Mononuclear cell (primary cell): ENCODE data around the gene IKBKG. TPM values are rescaled to one million over a fixed set of nuclear protein-coding genes. Genes with fewer than 3 reads are reported as not detected.
A peak's percentile ranks its signal among the peaks of the same experiment; 100 is the strongest.
"Not testable (repeated sequence)": the region's sequence is repeated elsewhere in the genome, so short reads cannot be mapped to it uniquely, and the experiment has no call there.

Experiments used
- H3K27me3 ChIP-seq: 2 replicates; pipeline ENCODE4 v1.6.0; 2011; ENCODE audit warnings: low read length, control low read depth; ENCODE audit not compliant: insufficient read depth
- H3K4me1 ChIP-seq: 2 replicates; pipeline ENCODE4 v1.5.1; 2011; ENCODE audit warnings: mild to moderate bottlenecking, low read length, control low read depth; ENCODE audit not compliant: insufficient read depth
- H3K4me3 ChIP-seq: 2 replicates; pipeline ENCODE4 v1.5.1; 2011; ENCODE audit warnings: mild to moderate bottlenecking, low read length, moderate library complexity
- H3K9me3 ChIP-seq: 2 replicates; pipeline ENCODE4 v1.5.1; 2011; ENCODE audit warnings: low read depth, mild to moderate bottlenecking, control low read depth, low read length
- total RNA-seq: library from RNA; depleted of rRNA; stranded (reverse); fragments of >200 nt; gene quantifications from one replicate; pipeline ENCODE4 v1.2.3, GENCODE V29; 2012

The IKBKG gene
- total RNA-seq, 1 donor, result 11.8 TPM

DNA sequence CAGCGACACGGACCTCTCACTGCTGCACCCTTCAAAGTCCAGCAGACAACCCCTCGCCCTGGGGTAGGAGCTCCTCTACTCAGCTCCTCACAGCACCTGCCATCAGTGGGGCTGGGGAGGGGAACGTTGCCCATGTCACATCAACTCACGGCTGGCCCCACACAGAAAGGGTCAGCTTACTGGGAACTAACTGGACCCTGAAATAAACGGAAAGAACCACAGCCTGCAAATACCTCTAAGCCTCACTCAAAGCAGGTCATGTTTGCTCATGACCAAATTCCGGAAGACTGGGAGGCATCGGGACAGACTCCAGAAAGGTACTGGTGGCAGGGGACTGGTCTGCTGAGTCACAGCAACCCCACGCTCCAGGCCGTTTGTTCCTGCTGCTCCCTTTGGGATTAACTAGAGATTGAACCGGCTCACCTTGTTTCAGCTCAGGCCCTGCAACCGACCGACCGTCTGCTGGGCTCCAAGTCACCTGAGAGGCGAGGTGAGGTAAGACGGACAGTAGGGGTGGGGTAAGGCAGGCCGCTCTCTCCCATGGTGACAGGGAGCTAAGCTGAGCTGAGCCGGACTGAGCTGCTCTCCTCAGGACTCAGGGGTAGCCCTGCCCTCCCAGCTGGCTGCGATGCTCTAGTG lies 6.4 kb upstream of the IKBKG start:
- Histone ChIP-seq H3K9me3 (no peaks in the 10 kb centered on the region), H3K27me3 (no peaks in the 10 kb centered on the region), H3K4me1 (peaks cover 58% of the 10 kb centered on the region), H3K4me3 (no peak overlapping the region)

DNA sequence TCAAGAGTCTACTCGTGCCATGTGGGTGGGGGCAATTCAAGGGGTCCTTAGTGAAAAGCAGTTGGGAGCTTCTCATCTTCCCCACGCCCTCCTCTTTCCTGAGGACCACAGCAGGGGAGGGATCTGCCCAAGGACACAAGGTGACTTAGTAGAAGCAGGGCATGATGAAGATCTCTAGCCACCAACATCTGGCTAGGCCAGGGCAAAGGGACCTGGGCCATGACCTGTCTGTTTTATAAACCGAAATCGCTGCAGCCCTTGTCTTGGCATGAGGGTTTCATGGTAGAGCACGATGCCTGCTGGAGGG lies 5.9 kb upstream of the IKBKG start:
- Histone ChIP-seq H3K9me3 (no peaks in the 10 kb centered on the region), H3K4me1 (peaks cover 62% of the 10 kb centered on the region), H3K4me3 (no peak overlapping the region), H3K27me3 (no peaks in the 10 kb centered on the region)

DNA sequence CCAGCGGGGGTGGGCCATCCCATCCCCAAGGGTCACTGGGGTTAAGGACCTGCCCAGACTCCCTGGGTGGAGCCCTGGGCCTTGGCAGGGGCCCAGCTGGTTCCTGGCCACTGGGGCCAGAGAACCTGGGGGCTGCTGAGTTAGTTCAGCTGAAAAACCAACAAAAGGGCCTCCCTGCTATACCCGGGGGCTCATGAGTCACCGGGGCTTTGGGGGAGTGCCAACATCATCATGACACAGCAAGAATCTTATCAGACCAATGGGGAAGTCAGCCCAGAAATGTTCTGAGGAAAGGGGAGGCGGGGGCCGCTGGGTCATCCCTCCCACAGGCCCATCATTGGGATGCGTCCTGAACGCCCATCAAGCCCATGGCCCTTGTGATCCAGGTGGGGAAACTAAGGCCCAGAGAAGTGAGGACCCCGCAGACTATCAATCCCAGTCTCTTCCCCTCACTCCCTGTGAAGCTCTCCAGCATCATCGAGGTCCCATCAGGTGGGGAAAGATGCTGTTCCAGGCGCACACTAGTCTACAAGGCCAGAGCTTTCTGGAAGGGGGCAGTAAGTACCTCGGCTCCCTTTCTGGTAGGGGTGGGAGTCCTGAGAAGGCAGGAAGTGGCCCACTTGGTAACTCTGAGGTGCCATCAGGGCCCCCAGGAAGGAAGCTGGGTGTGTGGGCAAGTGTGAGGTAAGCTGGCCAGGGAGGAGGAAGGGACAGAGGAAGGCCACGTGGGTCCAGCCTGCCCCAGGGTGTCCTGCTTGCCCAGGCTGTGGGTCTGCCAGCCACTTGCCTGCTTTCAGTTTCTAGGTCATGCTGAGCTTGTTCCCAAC lies 5.3 kb upstream of the IKBKG start:
- peak overlapping the region; percentile 7 for H3K4me3 ChIP-seq
- H3K9me3 ChIP-seq, result no peaks in the 10 kb centered on the region
- H3K4me1 ChIP-seq, result peaks cover 62% of the 10 kb centered on the region
- no peaks in the 10 kb centered on the region for H3K27me3 ChIP-seq

DNA sequence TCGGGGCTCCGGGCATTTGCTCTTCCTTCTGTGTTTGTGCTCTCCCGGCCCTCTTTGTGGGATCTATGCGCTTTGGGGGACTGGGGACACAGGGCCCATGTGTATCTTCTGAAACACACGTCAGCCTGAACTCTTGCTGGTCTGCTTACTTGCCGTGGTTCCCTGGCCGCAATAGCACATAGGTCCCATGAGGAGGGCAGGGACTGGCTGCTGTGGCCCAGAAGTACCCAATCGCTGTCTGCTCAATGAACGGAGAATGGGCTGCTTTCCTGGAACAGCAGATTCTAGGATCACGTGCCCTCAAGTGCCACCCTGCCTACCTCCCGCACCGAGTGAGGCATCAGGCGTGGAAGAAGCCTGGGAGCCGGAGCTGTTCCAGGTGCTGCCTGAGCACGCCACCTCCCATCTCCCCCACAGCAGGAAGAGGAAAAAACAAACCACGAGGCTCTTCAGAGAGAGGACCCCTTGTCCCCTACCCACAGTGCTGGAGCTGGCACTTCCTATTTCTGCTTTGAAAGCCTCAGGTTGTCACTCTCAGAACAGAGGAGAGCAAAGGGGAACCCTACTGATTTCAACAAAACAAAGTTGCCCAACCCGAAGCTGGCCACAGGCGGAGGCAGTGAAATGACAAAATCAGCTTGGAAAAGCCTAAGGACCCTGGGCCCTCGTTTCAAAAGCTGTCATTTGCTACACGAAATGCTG lies 4.5 kb upstream of the IKBKG start:
- peak overlapping the region; percentile 7 for H3K4me3 ChIP-seq
- H3K27me3 ChIP-seq, result no peaks in the 10 kb centered on the region
- H3K9me3 ChIP-seq, result no peaks in the 10 kb centered on the region
- peaks cover 62% of the 10 kb centered on the region for H3K4me1 ChIP-seq

- Histone ChIP-seq H3K27me3 (no peaks in the 10 kb centered on the region), H3K4me3 (peak overlapping the region; percentile 66), H3K9me3 (no peaks in the 10 kb centered on the region), H3K4me1 (peaks cover 80% of the 10 kb centered on the region)
These were observed 1.6 kb upstream of the IKBKG start for GRCh38 chrX:154545673-154546274.

DNA sequence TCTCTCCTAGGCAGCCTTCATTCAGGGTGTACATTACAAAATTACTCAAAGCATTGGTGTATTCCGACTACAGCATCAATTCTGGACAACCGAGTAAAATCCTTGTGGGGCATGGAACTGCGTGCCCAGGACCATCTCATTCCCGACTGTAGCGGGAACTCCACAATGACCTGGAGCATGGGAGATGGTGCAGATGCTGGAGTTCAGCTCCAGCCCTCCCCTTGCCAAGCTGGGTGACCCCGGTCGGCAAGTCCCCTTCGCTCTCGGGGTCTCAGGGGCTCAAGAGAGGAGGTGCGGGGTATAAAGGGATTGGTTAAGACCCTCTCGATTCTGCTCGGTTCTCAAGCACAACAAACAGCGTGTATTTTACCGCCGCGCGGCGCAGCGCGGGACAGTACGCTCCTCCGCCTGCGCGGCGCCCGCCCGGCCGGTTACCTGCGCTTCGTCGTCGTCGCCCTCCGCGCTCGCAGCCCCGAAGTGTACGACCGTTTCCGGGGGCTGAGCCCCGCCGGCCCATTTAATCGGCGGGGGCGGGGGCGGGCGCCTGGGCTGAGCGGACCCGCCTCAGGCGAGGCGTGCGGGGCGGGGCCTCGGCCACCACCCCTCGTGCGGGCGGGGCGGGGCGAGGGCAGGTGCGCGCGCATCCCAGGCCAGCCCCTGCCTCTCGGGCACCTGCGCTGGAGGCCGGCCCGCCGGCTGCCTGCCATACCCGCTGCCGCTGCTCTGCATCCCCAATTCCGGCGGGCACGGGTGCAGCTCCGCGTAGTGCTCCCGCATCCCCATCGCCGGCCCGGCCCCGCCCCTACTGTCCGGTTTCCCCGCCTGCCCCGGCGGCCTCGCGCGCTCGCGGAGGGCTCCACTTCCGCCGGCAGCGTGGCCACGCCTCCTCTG lies 821 bp upstream of the IKBKG start, which contains the start of gene G6PD:
TSS of gene G6PD (minus strand) at position 493 of the 891 bp plus-strand sequence. CDS start 691 bp downstream, outside the sequence.
- Histone ChIP-seq H3K27me3 (no peaks in the 10 kb centered on the region), H3K4me1 (peaks cover 74% of the 10 kb centered on the region), H3K9me3 (no peaks in the 10 kb centered on the region), H3K4me3 (peak within 1 kb of the TSS; percentile 66)

DNA sequence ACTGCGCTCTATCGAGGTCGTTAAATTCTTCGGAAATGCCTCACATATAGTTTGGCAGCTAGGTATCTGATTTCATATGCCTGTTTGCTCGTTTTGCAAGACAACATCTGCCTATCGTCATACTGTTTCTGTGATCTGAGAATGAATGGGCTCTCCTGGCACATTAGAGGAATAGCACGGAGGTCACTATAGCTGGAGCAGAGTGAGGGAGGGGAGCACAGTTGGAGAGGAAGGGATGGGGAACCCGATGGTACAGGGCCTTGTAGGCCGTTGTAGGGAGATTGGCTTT lies 552 bp downstream of the IKBKG start:
- Histone ChIP-seq H3K4me1 (peaks cover 67% of the 10 kb centered on the region), H3K9me3 (no peaks in the 10 kb centered on the region), H3K27me3 (no peaks in the 10 kb centered on the region), H3K4me3 (peak overlapping the region; percentile 66)

DNA sequence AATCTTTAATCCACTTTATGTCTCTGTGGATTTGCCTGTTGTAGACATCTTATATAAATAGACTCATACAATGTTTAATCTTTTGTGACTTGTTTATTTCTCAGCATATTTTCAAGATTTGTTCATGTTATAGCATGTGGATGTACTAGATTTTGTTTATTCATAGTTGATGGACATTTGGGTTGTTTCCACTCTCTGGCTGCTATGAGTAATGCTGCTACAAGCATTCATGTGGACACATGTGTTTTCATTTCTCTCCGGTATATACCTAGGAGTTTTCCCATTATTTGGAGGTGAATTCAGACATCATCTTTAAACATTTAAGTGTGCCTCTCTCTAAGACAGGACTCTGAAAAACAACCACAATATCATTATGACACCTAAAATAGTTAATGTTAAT lies 2.3 kb downstream of the IKBKG start:
- peaks cover 49% of the 10 kb centered on the region for H3K4me1 ChIP-seq
- no peaks in the 10 kb centered on the region for H3K27me3 ChIP-seq
- no peak overlapping the region for H3K4me3 ChIP-seq
- no peaks in the 10 kb centered on the region for H3K9me3 ChIP-seq

- not testable (repeated sequence) for H3K4me3 ChIP-seq, H3K9me3 ChIP-seq, H3K27me3 ChIP-seq
- peaks cover 32% of the 10 kb centered on the region for H3K4me1 ChIP-seq
These were observed 4.8 kb downstream of the IKBKG start for GRCh38 chrX:154552112-154552806.

DNA sequence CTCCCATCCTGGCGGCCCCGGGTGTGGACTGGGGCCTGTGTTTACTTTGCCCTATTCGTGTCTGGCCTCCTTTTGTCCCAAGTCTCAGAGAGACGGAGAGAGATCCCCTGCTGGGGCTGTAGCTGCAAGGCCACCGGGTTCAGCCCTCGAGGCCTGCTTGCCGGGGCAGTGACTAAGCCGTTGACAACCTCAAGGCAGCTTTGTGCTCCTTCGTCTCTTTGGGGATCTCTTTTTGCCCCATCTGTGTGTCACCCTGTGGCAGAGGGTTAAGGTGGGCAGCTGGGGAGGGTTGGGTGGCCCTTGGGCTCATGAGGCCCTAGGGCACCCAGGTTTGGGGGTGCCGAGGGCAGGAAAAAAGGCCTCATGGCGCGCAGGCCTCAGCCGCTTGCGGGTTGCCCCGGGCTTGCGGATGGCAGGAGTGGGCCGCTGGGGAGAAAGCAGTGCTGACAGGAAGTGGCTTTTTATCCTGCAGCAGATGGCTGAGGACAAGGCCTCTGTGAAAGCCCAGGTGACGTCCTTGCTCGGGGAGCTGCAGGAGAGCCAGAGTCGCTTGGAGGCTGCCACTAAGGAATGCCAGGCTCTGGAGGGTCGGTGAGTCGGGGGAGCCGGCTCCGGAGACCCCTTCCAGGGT lies 10.8 kb downstream of the IKBKG start:
- not testable (repeated sequence) for H3K9me3 ChIP-seq, H3K4me3 ChIP-seq, H3K27me3 ChIP-seq, H3K4me1 ChIP-seq

- not testable (repeated sequence) for H3K9me3 ChIP-seq, H3K4me3 ChIP-seq, H3K27me3 ChIP-seq, H3K4me1 ChIP-seq
These were observed 11.5 kb downstream of the IKBKG start for GRCh38 chrX:154558896-154559295.

GRCh38 chrX:154560326-154560725 lies 12.9 kb downstream of the IKBKG start:
- H3K9me3 ChIP-seq, H3K4me1 ChIP-seq, H3K4me3 ChIP-seq, H3K27me3 ChIP-seq: not testable (repeated sequence)

GRCh38 chrX:154562295-154562694 lies 14.9 kb downstream of the IKBKG start:
- not testable (repeated sequence) for H3K27me3 ChIP-seq, H3K4me1 ChIP-seq, H3K9me3 ChIP-seq, H3K4me3 ChIP-seq

GRCh38 chrX:154570361-154570760 lies 22.9 kb downstream of the IKBKG start:
- H3K27me3 ChIP-seq, H3K4me3 ChIP-seq, H3K4me1 ChIP-seq, H3K9me3 ChIP-seq: not testable (repeated sequence)
